Smooth muscle cell (in vitro differentiated cells): ENCODE results near the gene COL25A1. TPM values are rescaled to one million over a fixed set of nuclear protein-coding genes. Genes with fewer than 3 reads are reported as not detected.

Source experiments
- DNase-seq: peaks from one replicate; lab custom pipeline; 2025; ENCODE audit not compliant: unreplicated experiment; lab: John Stamatoyannopoulos, UW
- H2AFZ ChIP-seq: fragments of 200-600 bp; sonication (generic); 2 replicates; pipeline ENCODE4 v1.6.0; 2016; ENCODE audit warnings: antibody characterized with exemption, low read depth, mild to moderate bottlenecking
- H3F3A ChIP-seq: fragments of 200-600 bp; sonication (generic); 2 replicates; pipeline ENCODE4 v1.6.0; 2017; ENCODE audit warnings: antibody characterized with exemption, low read depth
- H3K27ac ChIP-seq: fragments of 200-600 bp; sonication (generic); 2 replicates; pipeline ENCODE4 v1.5.1; 2016; ENCODE audit warnings: low read depth, mild to moderate bottlenecking
- H3K27me3 ChIP-seq: fragments of 200-600 bp; sonication (generic); 2 replicates; pipeline ENCODE4 v1.6.1; 2016; ENCODE audit warnings: low read depth, mild to moderate bottlenecking
- H3K36me3 ChIP-seq: fragments of 200-600 bp; sonication (generic); 2 replicates; pipeline ENCODE4 v1.5.1; 2016; ENCODE audit warnings: low read depth
- H3K4me1 ChIP-seq: fragments of 200-600 bp; sonication (generic); 2 replicates; pipeline ENCODE4 v1.5.1; 2016; ENCODE audit warnings: low read depth
- H3K4me2 ChIP-seq: fragments of 200-600 bp; sonication (generic); 2 replicates; pipeline ENCODE4 v1.6.0; 2016; ENCODE audit warnings: mild to moderate bottlenecking
- H3K4me3 ChIP-seq: fragments of 200-600 bp; sonication (generic); 2 replicates; pipeline ENCODE4 v1.5.1; 2016; ENCODE audit warnings: mild to moderate bottlenecking
- H3K79me2 ChIP-seq: fragments of 200-600 bp; sonication (generic); 2 replicates; pipeline ENCODE4 v1.6.0; 2016; ENCODE audit warnings: low read depth, mild to moderate bottlenecking
- H3K9ac ChIP-seq: fragments of 200-600 bp; sonication (generic); 2 replicates; pipeline ENCODE4 v1.6.0; 2016; ENCODE audit warnings: low read depth
- H3K9me3 ChIP-seq: fragments of 200-600 bp; sonication (generic); replicated peaks from 2 replicates; pipeline ENCODE4 v1.5.1; 2016; ENCODE audit warnings: low read depth
- H4K20me1 ChIP-seq: fragments of 200-600 bp; sonication (generic); 2 replicates; pipeline ENCODE4 v1.6.0; 2016; ENCODE audit warnings: low read depth
- WGBS: methylation state at CpG from one replicate; pipeline ENCODE4 v1.1.7; 2016; ENCODE audit warnings: low lambda C conversion rate; 5-methylcytosine and 5-hydroxymethylcytosine counted together
- polyA plus RNA-seq: library from polyadenylated mRNA; unstranded; fragments of >200 nt; fragmentation: Nextera tagmentation; extraction: Ambion mirVana; gene quantifications from 2 replicates; pipeline ENCODE4 v1.2.1, GENCODE V29; 2016
- total RNA-seq: library from RNA; depleted of rRNA; stranded (reverse); fragments of >200 nt; gene quantifications from 2 replicates; pipeline ENCODE4 v1.2.3, GENCODE V29; 2014
- TF ChIP-seq, protein P1 (sequence below): fragments of 200-600 bp; sonication (generic); IDR thresholded peaks from 2 replicates; pipeline ENCODE4 v1.5.1; 2017; ENCODE audit warnings: borderline replicate concordance, mild to moderate bottlenecking, antibody characterized with exemption; ENCODE audit not compliant: insufficient read depth, poor library complexity, severe bottlenecking

COL25A1 gene
- total and polyA plus RNA-seq, 2 experiments from 2014 or later = 2.9 to 4.7 TPM

DNA sequence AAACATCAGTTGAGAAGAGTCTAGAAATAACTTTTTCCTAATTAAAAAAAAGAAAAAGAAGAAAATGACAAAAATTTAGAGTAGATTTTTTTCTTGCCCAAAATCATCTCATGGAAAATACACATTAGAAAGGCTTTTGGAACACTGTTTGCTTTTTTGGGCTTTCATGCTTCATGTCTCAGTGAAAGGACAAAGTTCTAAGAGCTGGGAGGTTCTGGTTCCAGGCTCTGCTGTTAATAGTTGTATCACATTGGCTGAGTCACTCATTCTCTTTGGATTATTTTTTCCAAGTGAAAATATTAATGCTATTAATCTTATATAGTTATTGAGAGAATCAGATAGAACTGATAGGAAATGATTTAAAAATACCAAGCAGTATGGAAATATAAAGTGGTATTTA lies 506.7 kb downstream of the COL25A1 start:
- Histone ChIP-seq H3K79me2 (no peaks in the 10 kb centered on the region), H3K27ac (no peak overlapping the region), H3K4me2 (peak overlapping the region; percentile 44), H3F3A (no peaks in the 10 kb centered on the region), H3K4me3 (no peak overlapping the region), H3K9me3 (no peaks in the 10 kb centered on the region), H4K20me1 (no peaks in the 10 kb centered on the region), H3K4me1 (no peaks in the 10 kb centered on the region), H3K27me3 (no peaks in the 10 kb centered on the region), H3K36me3 (no peaks in the 10 kb centered on the region), H2AFZ (no peak overlapping the region), H3K9ac (no peak overlapping the region)
- TF ChIP-seq, protein P1, sequence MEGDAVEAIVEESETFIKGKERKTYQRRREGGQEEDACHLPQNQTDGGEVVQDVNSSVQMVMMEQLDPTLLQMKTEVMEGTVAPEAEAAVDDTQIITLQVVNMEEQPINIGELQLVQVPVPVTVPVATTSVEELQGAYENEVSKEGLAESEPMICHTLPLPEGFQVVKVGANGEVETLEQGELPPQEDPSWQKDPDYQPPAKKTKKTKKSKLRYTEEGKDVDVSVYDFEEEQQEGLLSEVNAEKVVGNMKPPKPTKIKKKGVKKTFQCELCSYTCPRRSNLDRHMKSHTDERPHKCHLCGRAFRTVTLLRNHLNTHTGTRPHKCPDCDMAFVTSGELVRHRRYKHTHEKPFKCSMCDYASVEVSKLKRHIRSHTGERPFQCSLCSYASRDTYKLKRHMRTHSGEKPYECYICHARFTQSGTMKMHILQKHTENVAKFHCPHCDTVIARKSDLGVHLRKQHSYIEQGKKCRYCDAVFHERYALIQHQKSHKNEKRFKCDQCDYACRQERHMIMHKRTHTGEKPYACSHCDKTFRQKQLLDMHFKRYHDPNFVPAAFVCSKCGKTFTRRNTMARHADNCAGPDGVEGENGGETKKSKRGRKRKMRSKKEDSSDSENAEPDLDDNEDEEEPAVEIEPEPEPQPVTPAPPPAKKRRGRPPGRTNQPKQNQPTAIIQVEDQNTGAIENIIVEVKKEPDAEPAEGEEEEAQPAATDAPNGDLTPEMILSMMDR = no peak
- no peak for DNase-seq

DNA sequence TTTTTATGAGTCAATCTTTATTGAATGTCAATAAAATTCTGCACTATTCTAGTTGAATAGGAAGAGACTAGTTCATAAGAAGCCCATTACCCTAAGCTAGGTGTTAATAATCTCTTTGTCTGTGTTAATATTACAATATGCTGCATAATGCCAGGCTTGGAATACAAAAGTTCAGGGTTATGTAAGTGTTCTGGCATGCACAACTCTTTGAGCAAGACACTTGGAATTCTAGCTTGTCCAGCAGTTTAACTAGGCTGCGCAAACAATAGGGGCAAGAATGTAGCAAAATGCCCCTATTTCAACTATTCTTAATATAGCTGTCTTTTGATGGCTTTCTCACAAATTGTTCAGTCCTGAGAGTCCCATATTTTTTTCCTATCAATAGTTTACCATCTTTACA lies 508.3 kb downstream of the COL25A1 start:
- Histone ChIP-seq H3K4me3 (no peak overlapping the region), H3K27ac (no peak overlapping the region), H3F3A (no peaks in the 10 kb centered on the region), H3K79me2 (no peaks in the 10 kb centered on the region), H2AFZ (no peak overlapping the region), H3K9ac (no peak overlapping the region), H3K27me3 (no peaks in the 10 kb centered on the region), H3K4me2 (peak overlapping the region; percentile 16), H3K4me1 (no peaks in the 10 kb centered on the region), H3K36me3 (no peaks in the 10 kb centered on the region), H4K20me1 (no peaks in the 10 kb centered on the region), H3K9me3 (no peaks in the 10 kb centered on the region)
- DNase-seq = no peak
- TF ChIP-seq, protein P1 = no peak
- WGBS = 45% methylated on average over 1 of the region's 1 CpG

DNA sequence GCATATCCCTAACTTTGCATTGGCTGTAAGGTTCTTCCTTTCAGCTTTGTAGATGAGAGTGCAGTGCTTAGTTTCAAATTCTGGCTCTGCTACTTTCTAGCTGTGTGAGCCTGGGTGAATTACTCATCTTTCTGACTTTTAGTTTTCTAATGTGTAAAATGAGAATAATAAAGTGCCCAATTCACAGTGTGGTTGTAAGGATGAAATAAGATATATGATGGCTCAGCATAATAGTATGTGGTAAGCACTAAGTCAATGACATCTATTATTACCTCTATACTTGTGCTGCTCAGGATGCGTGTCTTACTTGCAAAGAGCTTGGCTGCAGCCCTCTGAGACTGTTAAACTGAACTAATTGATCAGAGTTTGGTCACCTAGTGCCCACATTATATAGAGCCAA lies 509.0 kb downstream of the COL25A1 start:
- Histone ChIP-seq H3K4me2 (no peak overlapping the region), H3K79me2 (no peaks in the 10 kb centered on the region), H3K9ac (no peak overlapping the region), H3F3A (no peaks in the 10 kb centered on the region), H3K27me3 (no peaks in the 10 kb centered on the region), H2AFZ (no peak overlapping the region), H3K4me3 (no peak overlapping the region), H3K9me3 (no peaks in the 10 kb centered on the region), H3K36me3 (no peaks in the 10 kb centered on the region), H3K27ac (no peak overlapping the region), H3K4me1 (no peaks in the 10 kb centered on the region), H4K20me1 (no peaks in the 10 kb centered on the region)
- WGBS = 96% methylated on average over 1 of the region's 1 CpG
- TF ChIP-seq, protein P1 = no peak
- DNase-seq = no peak

DNA sequence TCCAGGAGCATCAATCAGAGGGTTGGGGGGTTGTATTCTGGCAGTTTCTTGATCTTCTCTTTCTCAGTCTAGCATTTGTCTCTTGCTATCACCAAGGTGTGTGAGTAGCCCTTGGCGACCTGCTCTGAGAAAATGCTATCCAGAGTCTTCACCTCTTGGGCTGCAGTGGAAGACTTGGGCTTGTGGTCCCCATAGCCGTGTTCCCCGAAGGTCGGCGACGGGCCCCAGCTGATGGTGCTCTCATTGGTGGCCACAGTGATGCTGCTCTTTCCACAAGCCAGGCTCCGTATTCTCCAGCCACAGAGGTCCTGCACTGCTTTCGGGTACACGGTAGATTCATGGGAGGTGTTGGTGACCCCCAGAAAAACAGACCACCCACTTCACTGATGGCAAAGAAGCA lies 513.7 kb downstream of the COL25A1 start:
- H3K9ac ChIP-seq = no peak overlapping the region
- H3K4me2 ChIP-seq = no peak overlapping the region
- no peak overlapping the region for H3K27ac ChIP-seq
- DNase-seq = no peak
- no peaks in the 10 kb centered on the region for H3K27me3 ChIP-seq
- TF ChIP-seq, protein P1 = no peak
- no peaks in the 10 kb centered on the region for H3K4me1 ChIP-seq
- no peaks in the 10 kb centered on the region for H4K20me1 ChIP-seq
- H3K36me3 ChIP-seq = no peaks in the 10 kb centered on the region
- H2AFZ ChIP-seq = no peak overlapping the region
- no peak overlapping the region for H3K4me3 ChIP-seq
- no peaks in the 10 kb centered on the region for H3K9me3 ChIP-seq
- WGBS = 95% methylated on average over 9 of the region's 9 CpGs
- no peaks in the 10 kb centered on the region for H3F3A ChIP-seq
- no peaks in the 10 kb centered on the region for H3K79me2 ChIP-seq
